Keratinocyte (primary cell): ENCODE results near the gene PIH1D2. TPM values are rescaled to one million over a fixed set of nuclear protein-coding genes. Genes with fewer than 3 reads are reported as not detected.

Source experiments
- DNase-seq: peaks from one replicate; pipeline ENCODE4 v3.0.0-alpha.2; 2011; ENCODE audit warnings: low read depth, missing footprints, low spot score
- FAIRE-seq: peaks from 2 replicates; lab custom pipeline; 2011; peaks lifted over from hg19 to GRCh38; lab: Jason Lieb, UNC
- H2AFZ ChIP-seq: 2 replicates; pipeline ENCODE4 v1.6.0; 2012; ENCODE audit warnings: low read length, control low read depth, inconsistent platforms; ENCODE audit not compliant: control insufficient read depth
- H3K27ac ChIP-seq: 2 replicates; pipeline ENCODE4 v1.5.1; 2011; ENCODE audit warnings: low read length; ENCODE audit not compliant: control insufficient read depth, insufficient read depth
- H3K27me3 ChIP-seq: 3 replicates; pipeline ENCODE4 v1.6.0; 2011; ENCODE audit warnings: low read length; ENCODE audit not compliant: control insufficient read depth, insufficient read depth; ENCODE audit errors: extremely low read depth
- H3K36me3 ChIP-seq, 2 experiments: 2 replicates in 1 of 2; 3 replicates in 1 of 2; pipeline ENCODE4 v1.5.1; 2011; ENCODE audit warnings: low read length in 2 of 2, mild to moderate bottlenecking in 1 of 2; ENCODE audit not compliant: control insufficient read depth in 2 of 2, insufficient read depth in 2 of 2; ENCODE audit errors: extremely low read depth in 1 of 2
- H3K4me1 ChIP-seq: 3 replicates; pipeline ENCODE4 v1.5.1; 2011; ENCODE audit warnings: low read length; ENCODE audit not compliant: control insufficient read depth, insufficient read depth; ENCODE audit errors: extremely low read depth
- H3K4me2 ChIP-seq: 3 replicates; pipeline ENCODE4 v1.6.0; 2011; ENCODE audit warnings: low read depth, low read length; ENCODE audit not compliant: control insufficient read depth, insufficient read depth; ENCODE audit errors: extremely low read depth
- H3K4me3 ChIP-seq, 3 experiments: fragments of 200-600 bp in 1 of 3; sonication (generic) in 1 of 3; 2 replicates in 2 of 3; 3 replicates in 1 of 3; pipeline ENCODE4 v1.5.1; 2011 to 2016; ENCODE audit warnings: low read length in 3 of 3, mild to moderate bottlenecking in 3 of 3, control low read depth in 2 of 3, inconsistent platforms in 1 of 3, low read depth in 1 of 3, mixed read lengths in 1 of 3, mixed run types in 1 of 3, moderate library complexity in 1 of 3; ENCODE audit not compliant: control insufficient read depth in 2 of 3, insufficient read depth in 2 of 3; ENCODE audit errors: extremely low read depth in 1 of 3
- H3K79me2 ChIP-seq: 2 replicates; pipeline ENCODE4 v1.6.0; 2012; ENCODE audit warnings: low read length; ENCODE audit not compliant: control insufficient read depth, insufficient read depth
- H3K9ac ChIP-seq: 3 replicates; pipeline ENCODE4 v1.6.0; 2011; ENCODE audit warnings: low read length; ENCODE audit not compliant: control insufficient read depth, insufficient read depth; ENCODE audit errors: extremely low read depth
- H3K9me1 ChIP-seq: 3 replicates; pipeline ENCODE4 v1.6.0; 2011; ENCODE audit warnings: low read length; ENCODE audit not compliant: control insufficient read depth, insufficient read depth; ENCODE audit errors: extremely low read depth
- H3K9me3 ChIP-seq: 2 replicates; pipeline ENCODE4 v1.5.1; 2012; ENCODE audit warnings: low read depth, low read length; ENCODE audit not compliant: control insufficient read depth
- H4K20me1 ChIP-seq: 3 replicates; pipeline ENCODE4 v1.6.0; 2011; ENCODE audit warnings: low read length; ENCODE audit not compliant: control insufficient read depth, insufficient read depth; ENCODE audit errors: extremely low read depth
- EZH2 ChIP-seq: IDR thresholded peaks from one replicate; pipeline ENCODE4 v1.6.1; 2012; ENCODE audit warnings: inconsistent platforms, mild to moderate bottlenecking, low read length, moderate library complexity
- dilution Hi-C: fragments of 300-500 bp; cut with MboI; formaldehyde crosslinking; loops from one replicate; pipeline ENCODE4 v1.7.0; 2020; ENCODE audit warnings: low sequenced_read_pairs; ENCODE audit not compliant: extremely low pct_ligation_motif_present
- polyA plus RNA-seq, 5 experiments: library from polyadenylated mRNA; depleted of rRNA in 3 of 5; stranded (reverse) in 3 of 5; stranded (forward) in 1 of 5; unstranded in 1 of 5; fragments of >200 nt; gene quantifications; 1 replicate in 1 of 5; 2 replicates in 3 of 5; 3 replicates in 1 of 5; pipeline versions ENCODE4 v1.2.1 to v1.2.3, GENCODE V29; 2011 to 2012; ENCODE audit warnings: missing spikeins in 2 of 5, low read depth in 1 of 5, low replicate concordance in 1 of 5
- TF ChIP-seq, protein P1 (sequence below), 3 experiments: IDR thresholded peaks in 1 of 3; conservative IDR thresholded peaks in 1 of 3; optimal IDR thresholded peaks in 1 of 3; 2 replicates in 2 of 3; 3 replicates in 1 of 3; pipeline versions ENCODE3 to v1.5.1; 2011; ENCODE audit warnings: low read length in 3 of 3, mild to moderate bottlenecking in 3 of 3, moderate library complexity in 2 of 3, control low read depth in 1 of 3, inconsistent platforms in 1 of 3; ENCODE audit not compliant: insufficient read depth in 2 of 3; ENCODE audit errors: extremely low read depth in 1 of 3

Gene PIH1D2
- polyA plus RNA-seq, 1 donor (not counting 4 experiments of a cell fraction or from before 2014, with no cell fraction given) = 1.9 TPM

DNA sequence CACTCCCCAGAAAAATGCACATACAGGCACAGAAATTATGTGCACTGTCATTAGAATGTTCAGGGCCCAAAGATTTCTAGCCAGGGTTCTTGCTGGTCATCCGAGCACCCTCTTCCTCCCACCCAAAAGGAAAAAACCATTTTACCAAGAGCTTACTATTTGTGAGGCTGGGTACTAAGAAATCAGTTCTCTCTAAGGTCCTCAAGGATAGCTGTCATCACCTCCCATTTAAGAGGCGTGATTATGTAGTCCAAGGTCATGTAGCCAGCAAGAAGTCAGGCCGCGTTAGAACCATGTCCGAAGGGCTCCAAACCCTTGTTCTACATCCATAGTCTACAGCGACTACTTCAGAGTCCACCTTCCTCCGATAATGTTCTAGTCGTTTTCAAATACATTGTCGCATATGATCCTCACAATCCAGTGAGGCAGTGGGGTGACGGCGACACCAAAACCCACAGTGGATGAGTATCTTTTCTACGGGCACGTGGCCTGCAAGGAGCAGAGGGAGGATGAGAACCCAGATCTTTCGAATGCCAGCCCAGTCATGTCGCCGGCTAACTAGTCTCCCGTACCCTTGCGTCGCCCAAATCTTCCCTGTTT lies 12.1 kb upstream of the PIH1D2 start:
- Histone ChIP-seq H3K4me3 (peak overlapping the region; percentile 68 to 100 (median 76)), H3K9ac (peak overlapping the region; percentile 97), H3K36me3 (peaks cover 10 to 38% of the 10 kb centered on the region in 2 experiments), H3K27ac (peak overlapping the region; percentile 95), H3K4me1 (peaks cover 14% of the 10 kb centered on the region), H3K9me1 (no peaks in the 10 kb centered on the region), H2AFZ (peak overlapping the region; percentile 97), H4K20me1 (no peaks in the 10 kb centered on the region), H3K27me3 (no peaks in the 10 kb centered on the region), H3K4me2 (peak overlapping the region; percentile 77), H3K79me2 (peaks cover 52% of the 10 kb centered on the region), H3K9me3 (no peaks in the 10 kb centered on the region)
- DNase-seq (no peak), FAIRE-seq (no peak)
- dilution Hi-C loops = no loop called here
- TF ChIP-seq EZH2 = no peak
- TF ChIP-seq, protein P1, sequence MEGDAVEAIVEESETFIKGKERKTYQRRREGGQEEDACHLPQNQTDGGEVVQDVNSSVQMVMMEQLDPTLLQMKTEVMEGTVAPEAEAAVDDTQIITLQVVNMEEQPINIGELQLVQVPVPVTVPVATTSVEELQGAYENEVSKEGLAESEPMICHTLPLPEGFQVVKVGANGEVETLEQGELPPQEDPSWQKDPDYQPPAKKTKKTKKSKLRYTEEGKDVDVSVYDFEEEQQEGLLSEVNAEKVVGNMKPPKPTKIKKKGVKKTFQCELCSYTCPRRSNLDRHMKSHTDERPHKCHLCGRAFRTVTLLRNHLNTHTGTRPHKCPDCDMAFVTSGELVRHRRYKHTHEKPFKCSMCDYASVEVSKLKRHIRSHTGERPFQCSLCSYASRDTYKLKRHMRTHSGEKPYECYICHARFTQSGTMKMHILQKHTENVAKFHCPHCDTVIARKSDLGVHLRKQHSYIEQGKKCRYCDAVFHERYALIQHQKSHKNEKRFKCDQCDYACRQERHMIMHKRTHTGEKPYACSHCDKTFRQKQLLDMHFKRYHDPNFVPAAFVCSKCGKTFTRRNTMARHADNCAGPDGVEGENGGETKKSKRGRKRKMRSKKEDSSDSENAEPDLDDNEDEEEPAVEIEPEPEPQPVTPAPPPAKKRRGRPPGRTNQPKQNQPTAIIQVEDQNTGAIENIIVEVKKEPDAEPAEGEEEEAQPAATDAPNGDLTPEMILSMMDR (optimal IDR thresholded peaks at IDR 0.05 in 1 of 3, IDR thresholded peaks at IDR 0.05 in 1 of 3, conservative IDR thresholded peaks at IDR 0.05 in 1 of 3; ENCODE audit: extremely low read depth in 1 of 3, insufficient read depth in 2 of 3, low read length in 3 of 3) = no peak

DNA sequence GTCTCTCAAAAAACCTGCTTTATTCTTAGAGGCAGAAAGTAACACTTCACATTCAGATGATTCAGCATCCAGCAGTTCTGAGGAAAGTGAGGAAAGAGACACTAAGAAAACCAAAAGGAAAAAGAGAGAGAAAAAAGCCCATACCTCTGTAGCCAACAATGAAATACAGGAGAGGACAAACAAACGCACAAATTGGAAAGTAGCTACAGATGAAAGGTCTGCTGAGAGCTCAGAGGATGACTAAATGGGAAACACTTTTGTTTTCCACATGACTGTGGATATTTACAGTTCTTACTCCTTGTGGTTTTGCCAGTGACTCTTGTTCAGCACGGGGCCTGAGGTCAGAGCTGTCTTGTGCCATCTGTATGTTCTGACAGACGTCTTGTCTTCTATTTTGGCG lies 8.9 kb upstream of the PIH1D2 start:
- Histone ChIP-seq H3K27me3 (no peaks in the 10 kb centered on the region), H3K9me1 (no peaks in the 10 kb centered on the region), H4K20me1 (no peaks in the 10 kb centered on the region), H3K36me3 (peaks cover 14 to 43% of the 10 kb centered on the region in 2 experiments), H3K9me3 (no peaks in the 10 kb centered on the region), H3K4me2 (no peak overlapping the region), H3K79me2 (peaks cover 34% of the 10 kb centered on the region), H3K27ac (no peak overlapping the region), H3K4me1 (peaks cover 12% of the 10 kb centered on the region), H2AFZ (no peak overlapping the region), H3K9ac (no peak overlapping the region), H3K4me3 (no peak overlapping the region)
- DNase-seq = no peak
- no peak for FAIRE-seq
- TF ChIP-seq, protein P1 (optimal IDR thresholded peaks at IDR 0.05 in 1 of 3, IDR thresholded peaks at IDR 0.05 in 1 of 3, conservative IDR thresholded peaks at IDR 0.05 in 1 of 3; ENCODE audit: extremely low read depth in 1 of 3, insufficient read depth in 2 of 3, low read length in 3 of 3) = no peak
- TF ChIP-seq EZH2 = no peak
- dilution Hi-C loops = no loop called here
